NCI-H1930 (cell line): ENCODE data around the gene SNX8.

Experiments
- DNase-seq, 2 experiments: peaks; one replicate each; lab custom pipeline; 2025; lab: John Stamatoyannopoulos, UW

The SNX8 gene

GRCh38 chr7:2264158-2264557, 50.1 kb downstream of the SNX8 start:
- DNase-seq = no peak

GRCh38 chr7:2263176-2263575, 51.1 kb downstream of the SNX8 start:
- no peak for DNase-seq

DNA sequence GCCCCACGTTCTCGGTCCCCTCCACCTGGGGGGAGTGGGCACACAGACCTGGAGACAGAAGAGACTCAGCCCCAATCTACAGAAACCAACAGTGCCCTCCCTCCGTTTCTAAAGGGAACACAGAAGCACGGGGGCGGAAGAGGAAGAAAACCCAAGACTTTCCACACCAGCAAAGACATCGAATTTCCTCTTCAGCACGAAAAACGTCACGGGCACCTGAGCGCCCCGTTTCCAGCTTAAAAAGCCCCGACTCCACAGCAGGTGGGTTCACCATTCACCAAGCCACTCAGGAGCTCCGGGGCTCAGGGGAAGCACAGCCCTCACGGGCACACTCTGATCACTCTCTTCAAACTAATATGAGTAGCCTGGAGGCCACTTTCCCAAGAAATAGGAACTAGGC, 52.6 kb downstream of the SNX8 start:
- DNase-seq = no peak

DNA sequence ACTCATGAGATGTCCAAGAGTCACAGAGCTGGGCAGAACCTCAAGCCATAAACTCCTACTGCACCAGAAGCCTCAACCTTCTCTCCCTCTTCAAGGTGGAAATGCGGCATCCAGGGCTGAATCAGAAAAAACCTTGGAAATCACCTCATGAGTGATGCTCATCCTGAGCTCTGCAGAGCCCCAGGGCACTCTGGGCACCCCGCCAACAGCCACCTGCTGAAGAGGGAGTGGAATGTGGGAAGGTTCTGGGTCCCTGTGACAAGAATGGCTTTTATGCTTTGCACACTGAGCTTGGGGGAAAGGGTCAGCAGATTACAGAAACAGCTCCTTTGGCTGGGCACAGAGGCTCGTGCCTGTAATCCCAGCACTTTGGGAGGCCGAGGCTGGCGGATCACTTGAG, 53.4 kb downstream of the SNX8 start:
- no peak for DNase-seq

DNA sequence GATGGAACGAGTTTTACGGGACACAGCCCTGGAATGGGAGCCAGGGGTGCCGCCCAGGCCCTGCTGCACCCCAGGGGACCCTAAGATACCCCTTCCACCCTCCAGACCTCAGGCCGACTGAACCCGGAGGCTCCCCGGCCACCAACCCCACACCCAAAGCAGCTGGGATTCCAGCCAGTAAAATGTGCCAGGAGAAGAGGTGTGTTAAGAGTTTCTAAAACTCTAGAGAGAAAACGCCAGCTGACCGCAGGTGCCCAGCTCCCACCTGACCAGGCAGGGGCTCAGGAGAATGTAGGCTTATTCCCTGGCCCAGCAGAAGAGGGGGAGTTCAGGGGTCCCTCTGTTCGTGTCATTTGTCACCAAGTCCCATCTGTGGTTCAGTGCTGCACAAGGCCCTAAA, 54.8 kb downstream of the SNX8 start:
- DNase-seq = no peak

DNA sequence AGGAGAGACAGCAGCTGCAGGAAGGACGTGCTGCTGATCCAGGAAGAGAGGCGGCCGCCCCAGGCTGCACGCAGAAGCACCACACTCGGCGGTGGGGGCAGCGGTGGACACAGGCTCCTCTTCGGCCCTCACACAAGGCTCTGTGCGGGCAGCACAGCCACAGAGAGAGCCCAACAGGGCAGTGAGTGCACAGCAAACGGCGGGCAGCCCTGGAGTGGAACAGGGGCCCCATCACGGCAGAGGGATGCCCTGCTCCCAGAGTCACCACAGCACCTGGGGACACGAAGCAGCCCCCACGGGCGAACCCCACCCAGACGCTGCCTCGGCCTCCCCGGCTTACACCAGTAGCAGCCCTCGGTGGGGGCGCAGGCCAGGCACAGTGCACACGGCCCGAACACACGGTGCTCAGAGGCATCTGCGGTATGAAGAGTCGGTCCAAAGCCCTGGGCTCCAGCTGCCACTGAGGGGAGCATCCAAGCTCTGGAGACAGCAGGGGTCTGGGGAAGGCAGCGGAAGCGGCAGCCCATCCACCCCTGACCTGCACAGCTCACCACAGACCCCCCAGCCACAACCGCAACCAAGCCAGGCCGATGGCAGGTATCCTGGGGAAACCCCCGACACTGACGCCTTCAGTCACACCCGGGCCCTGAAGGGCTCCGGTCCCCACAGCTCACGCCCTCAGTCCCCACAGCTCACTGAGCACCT, 55.4 kb downstream of the SNX8 start:
- DNase-seq = no peak

- no peak for DNase-seq
Measured at GRCh38 chr7:2257651-2258050, 56.6 kb downstream of the SNX8 start.

GRCh38 chr7:2257046-2257551, 57.1 kb downstream of the SNX8 start:
- no peak for DNase-seq

- no peak for DNase-seq
Measured at GRCh38 chr7:2256306-2257045, 57.8 kb downstream of the SNX8 start.

DNA sequence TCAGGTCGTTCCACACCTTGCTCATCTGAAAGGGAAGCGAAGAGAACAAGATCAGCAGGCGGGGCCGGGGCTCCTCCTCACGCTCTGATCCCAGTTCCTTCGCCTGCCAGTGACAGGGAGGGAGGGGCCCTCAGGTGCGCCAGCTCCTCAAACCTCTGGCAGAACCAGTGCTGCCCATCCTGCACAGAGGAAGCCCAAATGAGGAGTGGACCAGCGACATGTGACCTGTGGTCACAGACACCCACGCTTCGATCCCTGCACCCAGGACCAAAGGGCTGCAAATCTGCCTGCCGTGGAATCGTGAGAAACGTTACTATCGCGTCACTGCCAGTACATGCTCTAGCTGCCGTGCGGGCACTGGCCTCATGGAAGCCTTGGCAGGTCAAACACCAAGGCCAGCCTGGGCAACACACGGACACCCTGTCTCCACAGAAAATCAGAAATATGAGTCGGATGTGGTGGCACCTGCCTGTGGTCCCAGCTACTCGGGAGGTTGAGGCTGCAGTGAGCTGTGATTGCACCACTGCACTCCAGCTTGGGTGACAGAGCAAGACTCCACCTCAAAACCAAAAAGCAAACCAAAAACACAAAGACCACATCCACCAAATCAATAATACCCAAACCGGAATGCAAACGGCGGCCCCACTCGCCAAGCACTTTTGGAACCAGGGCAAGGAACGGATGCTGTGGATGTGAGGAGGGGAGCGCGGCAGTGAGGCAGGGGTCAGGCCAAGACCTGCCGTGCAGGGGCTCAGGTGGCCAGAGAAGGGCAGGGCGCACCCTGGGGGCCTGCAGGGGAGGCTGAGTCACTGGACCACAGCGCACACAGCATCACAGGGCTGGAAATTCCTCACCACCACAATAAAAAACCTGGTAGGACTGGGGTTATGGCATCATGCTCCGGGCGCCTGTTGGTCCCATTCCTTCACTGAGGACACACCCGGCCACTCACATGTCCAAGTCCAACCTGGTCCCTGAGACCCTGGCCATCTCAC, 58.8 kb downstream of the SNX8 start:
- DNase-seq = no peak

GRCh38 chr7:2254429-2255144, 59.7 kb downstream of the SNX8 start:
- no peak for DNase-seq

DNA sequence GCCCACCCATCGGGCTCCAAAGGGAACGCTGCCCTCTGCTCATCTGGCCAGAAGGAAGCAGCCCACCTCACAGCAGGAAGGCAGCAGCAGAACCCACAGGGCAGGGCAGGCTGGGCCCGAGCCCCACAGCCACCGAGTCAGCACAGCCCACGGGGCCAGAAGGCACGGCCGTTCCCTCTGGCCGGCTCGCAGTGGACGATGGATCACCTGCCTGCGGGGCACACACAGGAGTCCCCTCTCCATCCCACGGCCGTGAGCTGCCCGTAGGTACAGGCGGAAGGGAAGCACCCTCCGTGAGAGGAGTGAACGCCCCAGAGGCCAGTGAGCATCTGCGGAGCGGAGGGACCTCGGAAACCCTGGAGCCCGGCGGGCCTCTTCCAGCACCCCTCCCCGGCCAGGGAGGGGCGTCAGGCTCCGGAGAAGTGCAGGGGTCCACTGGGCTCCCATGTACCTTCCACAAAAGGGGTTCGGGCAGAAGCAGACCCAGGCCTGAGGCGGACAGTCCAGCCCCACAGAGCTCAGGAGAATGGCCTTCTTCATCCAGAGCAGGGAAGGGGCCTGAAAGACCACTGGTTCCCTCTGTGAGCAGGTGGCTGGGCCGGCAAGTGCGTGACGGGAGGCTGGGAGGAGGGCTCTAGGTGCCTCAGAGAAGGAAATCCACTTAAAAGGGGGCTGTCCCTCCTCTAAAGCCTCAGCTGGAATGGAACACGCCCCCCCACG, 60.6 kb downstream of the SNX8 start:
- no peak for DNase-seq

GRCh38 chr7:2253021-2253420, 61.2 kb downstream of the SNX8 start:
- no peak for DNase-seq

DNA sequence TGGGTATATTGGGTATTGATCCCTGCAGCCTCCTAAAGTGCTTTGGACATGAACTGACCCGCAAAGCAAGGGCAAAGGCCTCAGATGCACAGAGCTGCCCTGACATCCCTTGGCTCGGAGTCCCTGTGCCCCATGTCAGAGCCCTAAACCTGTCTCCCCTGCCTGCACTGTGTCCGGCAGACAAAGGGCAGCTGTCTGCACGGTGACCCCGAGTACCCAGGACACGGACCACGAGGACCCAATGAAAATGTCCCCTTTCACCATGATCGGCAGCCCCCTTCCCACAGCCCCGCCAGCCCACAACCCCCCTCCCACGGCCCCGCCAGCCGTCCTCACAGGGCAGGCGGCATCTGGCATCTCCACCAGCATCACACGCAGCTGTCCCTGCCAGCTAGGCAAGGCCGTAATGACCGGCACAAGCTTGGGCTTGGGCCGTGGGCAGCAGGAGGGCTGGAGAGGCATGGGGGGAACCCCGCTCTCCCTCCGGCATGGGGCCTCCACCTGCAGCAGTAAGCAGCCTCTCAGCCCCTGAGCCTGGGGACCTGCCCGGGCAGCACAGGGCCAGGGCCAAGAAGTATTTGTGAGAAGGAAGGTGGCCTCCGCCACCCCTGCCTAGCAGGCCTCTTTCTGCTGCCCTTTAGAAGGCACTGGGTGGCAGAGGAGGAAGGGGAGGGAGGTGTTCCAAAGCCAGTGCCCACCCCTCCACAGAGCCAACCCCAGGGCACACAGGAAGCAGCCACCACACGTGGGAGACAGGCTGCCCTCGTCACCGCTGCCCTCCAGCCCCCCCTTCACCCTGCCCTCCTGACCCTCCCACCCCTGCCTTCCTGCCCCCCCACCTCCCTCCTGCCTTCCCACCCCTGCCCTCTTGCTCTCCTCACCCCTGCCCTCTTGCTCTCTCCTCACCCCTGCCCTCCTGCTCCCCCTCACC, 62.1 kb downstream of the SNX8 start:
- DNase-seq = no peak

GRCh38 chr7:2251381-2251780, 62.9 kb downstream of the SNX8 start:
- no peak for DNase-seq

GRCh38 chr7:2249744-2250323, 64.4 kb downstream of the SNX8 start:
- no peak for DNase-seq

DNA sequence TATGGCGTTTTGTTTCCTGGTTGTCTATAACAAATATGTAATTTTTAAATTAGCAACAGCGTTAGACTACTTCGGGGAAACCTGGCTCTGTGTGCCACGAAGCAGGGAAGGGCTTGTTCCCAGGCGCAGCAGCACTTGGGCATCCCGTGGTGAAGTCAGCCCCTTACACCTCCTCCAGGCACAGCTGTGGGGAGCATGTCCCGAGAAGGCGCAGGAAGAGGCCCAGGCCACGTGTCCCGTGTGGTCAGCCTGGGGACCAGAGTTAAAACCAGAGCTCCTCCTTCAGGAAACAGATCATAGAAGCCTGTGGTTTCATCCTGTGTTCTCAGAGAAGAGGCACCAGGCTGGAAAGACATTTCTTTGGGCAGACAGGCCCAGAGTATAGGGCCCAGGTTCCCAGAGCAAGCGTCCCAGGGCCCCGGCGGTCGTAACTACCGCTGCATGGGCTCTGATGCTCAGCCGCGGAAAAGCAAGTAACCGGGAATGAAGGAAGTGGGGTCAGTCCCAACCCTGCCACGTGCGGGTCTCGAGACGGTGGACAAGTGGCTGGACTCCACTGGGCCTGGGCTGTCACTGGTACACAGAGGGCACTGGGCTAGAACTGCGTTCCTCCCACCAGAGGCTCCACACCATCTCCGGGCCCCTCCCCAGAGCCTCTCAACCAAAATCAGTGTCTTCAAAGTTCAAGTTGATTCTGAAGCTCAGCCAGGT, 65.1 kb downstream of the SNX8 start:
- DNase-seq = no peak

DNA sequence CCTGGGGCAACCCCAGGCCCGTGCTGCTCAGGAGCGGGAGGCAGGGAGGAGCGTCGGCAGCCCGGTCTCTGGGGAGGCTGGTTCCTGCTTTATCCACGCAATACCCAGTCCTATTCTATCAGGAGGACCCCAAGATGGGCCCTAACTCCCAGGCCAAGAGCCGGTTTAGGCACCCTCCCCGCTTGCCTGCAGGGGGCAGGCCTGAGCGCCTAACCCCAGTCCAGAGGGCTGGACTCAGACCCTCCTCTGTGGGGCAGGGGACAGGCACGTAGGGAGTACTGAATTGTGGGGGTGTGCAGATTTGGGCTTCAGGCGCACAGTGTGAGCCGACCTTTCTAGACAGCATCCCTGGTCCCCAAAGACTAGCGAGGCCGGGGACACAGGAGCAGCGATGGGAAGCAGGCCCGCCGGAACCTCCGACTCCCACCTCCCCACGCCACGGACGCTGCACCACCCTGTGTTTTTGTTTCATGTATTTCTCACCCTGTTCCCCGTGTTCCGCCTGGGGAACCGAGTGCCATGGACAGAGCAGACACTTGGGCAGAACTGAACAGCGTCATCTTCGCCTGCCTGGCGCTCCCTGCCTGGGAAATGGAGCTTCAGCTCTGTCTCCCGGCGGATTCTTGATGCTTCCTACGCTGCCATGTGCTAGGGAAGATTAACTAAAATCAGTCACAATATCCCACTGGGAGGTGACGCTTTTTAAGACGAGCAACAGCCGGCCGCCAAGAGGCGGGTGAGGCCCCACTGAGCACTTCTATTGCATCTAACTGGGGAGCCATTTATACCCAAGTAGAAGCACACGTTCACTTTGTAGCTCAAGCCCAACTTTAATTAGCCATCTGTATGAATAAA, 66.9 kb downstream of the SNX8 start:
- no peak for DNase-seq
